ENCODE results near the gene AICDA.
"Not testable (repeated sequence)": the region's sequence is repeated elsewhere in the genome, so short reads cannot be mapped to it uniquely, and the experiment has no call there.

The AICDA gene

DNA sequence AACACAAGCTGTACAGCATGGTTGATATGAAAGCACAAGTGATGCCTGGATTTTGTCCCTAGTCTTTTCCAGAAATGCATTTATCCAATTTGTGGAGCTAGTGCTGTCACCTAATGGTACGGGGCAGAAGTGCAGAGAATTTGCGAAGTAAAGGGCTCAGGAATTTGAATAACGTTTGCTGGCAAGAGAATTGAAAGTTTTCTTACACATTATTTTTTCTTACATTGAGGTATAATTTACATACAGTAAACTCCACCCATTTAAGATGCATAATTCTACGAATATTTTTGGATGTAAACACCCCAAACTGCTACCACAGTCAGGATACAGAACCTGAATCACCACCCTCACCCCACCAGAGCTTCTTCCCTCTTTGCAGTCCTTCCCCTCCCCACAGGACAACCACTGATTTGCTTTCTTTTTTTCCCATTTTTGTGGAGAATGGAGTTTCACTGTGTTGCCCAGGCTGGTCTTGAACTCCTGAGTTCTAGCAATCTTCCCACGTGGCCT is 3.5 kb downstream of the AICDA start:
- DNase-seq: peak; percentile 19

DNA sequence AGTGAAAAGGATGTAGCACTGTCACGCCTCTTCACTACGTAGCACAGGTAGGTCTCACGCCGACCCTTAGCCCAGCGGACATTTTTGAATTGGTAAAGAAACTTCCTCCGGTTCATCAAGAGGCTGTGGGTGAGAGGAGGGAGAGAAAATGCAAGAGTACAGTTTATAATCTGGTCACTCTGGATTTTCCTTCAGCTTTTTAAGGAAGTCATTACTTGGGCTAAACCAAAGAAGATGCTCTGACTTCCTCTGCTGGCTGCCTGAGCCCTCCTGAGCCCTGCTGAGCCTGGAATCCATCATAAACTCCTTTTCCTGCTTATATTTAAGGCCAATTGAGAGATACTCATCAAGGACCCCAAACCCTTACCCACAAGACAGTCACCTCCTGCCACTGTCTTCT is 5.8 kb downstream of the AICDA start:
- DNase-seq: no peak

DNA sequence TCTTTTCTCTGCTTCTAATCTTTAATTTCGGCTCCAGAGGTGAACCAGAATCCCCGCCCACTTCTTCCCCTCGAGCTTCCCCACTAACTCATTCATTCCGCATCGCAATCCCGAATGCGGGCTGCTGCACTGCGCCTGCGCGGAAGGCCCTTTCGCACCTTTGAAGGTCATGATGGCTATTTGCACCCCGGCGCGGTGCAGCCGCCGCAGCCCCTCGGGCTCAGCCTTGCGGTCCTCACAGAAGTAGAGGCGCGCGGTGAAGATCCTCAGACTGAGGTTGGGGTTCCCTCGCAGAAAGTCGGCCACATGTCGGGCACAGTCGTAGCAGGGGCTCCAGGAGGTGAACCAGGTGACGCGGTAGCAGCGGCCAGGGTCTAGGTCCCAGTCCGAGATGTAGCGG is 7.6 kb downstream of the AICDA start:
- DNase-seq: no peak

DNA sequence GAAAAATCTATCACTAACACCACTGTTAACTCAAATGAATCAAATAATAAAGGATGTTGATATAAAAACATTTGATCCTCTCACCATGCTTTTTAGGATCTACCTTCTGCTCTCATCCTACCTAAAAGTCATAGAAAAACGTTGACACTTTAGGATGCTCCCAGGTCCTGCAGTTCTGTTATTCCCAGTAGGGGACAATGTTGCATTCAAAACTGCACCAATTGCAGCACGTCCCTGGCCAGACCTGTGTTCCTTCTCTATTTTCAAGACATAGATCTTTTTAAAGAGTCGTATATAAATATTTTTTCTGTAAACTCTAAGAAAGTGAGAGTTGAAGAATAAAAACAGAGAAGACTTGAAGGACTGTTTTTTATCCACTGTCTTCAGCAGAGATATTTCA is 8.8 kb downstream of the AICDA start:
- DNase-seq: peak; percentile 11

DNA sequence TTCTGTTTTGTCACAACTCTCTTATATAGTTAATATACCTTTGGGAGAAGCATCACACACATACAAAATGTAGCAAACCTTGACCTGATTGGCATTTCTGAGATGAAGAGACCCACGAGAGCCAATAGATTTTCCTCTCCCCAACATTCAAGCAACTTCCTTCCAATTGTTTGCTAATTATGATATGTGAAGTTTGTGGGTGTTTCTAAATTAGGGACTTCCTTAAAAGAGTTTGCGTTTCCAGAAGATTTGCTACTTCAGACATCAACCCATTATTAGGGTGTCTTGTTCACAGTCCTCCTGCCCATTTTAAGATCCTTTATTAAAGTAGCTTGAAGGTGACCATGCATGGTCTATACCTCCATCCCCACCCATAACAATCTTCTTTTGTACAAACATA is 9.4 kb downstream of the AICDA start:
- no peak for DNase-seq

DNA sequence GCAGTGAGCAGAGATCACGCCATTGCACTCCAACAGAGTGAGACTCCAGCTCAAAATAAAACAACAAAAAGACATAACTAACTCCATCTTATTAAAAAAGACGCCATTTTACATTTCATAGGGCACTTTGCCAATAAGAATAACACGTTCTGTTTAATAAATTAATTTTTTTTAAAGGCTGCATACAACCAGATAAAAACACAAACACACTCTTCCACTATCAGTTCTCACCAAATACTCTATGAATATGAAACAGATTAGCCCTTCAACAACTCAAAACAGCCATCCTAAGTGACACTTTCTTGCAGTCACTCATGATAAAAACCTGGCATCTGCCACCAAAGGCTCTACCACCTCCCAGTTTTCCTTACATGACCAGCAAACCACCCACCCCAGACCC is 16.1 kb downstream of the AICDA start:
- no peak for DNase-seq

DNA sequence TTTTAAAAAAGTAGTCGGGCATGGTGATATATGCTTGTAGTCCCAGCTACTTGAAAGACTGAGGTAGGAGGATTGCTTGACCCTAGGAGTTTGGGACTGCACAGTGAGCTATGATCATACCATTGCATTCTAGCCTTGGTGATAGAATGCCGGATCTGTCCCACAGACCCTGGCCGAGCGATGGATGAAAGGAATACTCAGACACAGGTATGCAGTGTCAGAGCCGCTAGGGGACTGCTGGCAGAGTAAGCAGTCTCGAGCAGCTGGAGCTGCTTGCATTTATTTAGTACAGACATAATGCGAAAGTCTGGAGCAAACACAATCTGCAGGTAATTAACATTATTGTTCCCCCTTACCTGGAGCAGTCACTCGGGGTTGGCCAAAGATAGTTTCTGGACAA is 18.6 kb downstream of the AICDA start:
- no peak for DNase-seq

DNA sequence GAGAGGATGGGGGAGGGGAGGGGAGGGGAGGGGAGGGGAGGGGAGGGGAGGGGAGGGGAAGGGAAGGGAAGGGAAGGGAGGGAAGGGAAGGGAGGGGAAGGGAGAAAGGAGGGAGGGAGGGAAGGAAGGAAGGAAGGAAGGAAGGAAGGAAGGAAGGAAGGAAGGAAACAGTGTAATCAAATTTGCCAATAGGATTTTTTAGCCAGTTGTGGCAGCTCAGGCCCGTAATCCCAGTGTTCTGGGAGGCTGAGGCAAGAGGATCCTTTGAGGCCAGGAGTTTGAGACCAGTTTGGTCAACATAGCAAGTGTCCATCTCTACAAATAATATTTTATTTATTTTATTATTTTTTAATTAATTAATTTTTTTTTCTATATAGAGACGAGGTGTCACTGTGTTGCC is 19.4 kb downstream of the AICDA start:
- DNase-seq: no peak

DNA sequence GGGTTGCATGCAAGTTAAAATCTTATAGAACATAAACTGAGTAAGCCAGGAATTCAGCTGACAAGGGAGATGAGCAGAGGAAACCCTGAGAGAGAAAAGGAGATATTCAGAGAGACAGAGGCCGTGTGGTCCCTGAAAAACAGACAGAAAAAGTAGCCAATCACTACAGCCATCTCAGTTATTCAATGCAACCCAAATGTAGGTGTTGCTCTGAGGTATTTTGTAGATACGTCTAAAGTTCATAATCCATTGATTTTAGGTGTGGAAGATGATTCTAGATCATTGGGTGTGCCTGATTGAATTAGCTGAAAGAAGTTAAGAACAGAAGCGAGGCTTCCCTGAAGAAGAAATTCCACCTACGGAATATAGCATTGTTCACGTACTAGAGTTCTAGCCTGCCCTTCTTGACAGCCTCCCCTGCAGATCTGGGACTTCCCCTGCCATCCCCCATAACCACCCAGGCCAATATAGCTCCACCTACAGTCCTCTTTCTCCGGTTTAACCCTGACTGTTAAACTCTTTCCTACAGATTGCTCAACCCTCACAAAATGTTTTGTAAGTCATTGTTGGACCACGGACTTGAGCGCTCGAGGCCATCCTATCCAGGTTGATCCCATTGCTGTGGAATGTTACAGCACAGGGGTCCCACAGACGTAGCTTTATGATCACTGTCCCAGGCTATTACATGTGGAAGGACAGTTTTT is 21.7 kb downstream of the AICDA start:
- DNase-seq: peak; percentile 69

DNA sequence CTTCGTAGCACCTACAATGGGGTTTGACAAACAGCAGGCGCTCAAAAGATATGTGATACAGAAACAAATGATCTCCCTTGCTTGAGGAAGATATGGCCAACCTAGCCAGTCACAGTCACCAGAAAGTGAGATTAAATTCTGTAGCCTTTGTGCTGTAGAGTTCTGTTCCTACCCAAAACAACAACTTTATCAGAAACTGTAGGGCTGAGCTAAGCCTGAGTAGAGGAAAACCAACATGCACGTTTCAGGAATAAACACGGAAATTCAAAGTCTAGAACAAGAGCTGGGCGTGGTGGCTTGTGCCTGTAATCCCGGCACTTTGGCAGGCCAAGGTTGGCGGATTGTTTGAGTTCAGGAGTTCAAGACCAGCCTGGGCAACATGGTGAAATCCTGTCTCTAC is 23.0 kb downstream of the AICDA start:
- DNase-seq: no peak

DNA sequence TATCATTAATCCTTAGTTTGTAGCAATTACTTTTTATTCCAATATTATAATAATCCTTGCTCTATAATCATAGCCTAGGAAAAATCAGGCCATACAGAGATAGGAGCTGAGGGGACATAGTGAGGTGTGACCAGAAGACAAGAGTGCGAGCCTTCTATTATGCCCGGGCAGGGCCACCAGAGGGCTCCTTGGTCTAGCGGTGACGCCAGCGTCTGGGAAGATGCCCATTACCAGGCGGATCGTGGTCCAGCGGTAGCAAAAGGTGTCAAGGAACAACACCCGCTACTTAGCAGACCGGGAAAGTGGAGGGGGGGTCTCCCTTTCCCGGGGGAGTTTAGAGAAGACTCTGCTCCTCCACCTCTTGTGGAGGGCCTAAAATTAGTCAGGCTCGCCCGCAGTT is 28.2 kb downstream of the AICDA start:
- not testable (repeated sequence) for DNase-seq

DNA sequence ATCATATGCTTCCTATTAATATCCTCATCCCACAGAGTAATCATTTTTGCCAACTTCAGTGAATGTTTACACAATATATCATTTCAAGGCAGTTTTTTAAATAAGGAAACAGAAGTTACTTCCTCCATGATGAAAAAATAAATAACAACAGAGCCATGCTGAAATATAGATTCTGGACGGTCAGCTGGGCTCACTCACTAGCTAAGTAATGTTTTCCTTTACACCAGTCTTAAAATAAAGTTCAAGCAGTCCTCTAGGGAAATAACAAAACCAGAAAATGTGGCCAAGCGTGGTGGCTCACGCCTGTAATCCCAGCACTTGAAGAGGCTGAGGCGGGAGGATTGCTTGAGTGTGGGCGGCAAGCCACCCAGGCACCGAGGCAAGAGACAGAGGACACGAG is 28.7 kb downstream of the AICDA start:
- peak; percentile 14 for DNase-seq

DNA sequence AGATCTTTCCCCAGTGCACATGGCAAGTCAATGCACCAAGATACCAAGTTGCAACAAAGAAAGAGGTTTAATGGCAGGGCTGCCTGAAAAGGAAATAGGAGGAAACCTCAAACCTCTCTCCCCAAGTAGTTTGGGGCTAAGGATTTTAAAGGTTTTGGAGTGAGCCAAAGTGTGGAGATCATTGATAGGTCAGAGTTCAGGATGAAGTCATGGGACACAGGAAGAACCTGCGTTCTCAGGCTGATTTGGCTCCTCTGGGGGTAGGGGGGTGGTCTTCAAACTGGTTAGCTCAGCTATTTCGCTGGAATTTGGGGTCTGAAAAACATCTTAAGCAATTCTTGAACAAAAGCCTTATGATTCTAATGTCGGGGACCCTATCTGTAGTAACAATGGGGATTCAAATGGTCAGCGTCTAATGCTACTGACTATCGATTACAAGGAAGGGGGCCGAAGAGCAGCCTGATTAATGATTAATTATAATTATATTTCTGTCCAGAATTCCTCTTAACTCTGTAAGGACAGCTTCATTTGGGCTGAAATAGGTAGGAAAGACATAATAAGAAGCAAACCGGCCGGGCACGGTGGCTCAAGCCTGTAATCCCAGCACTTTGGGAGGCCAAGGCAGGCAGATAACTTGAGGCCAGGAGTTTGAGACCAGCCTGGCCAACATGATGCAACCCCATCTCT is 31.4 kb downstream of the AICDA start:
- no peak for DNase-seq

DNA sequence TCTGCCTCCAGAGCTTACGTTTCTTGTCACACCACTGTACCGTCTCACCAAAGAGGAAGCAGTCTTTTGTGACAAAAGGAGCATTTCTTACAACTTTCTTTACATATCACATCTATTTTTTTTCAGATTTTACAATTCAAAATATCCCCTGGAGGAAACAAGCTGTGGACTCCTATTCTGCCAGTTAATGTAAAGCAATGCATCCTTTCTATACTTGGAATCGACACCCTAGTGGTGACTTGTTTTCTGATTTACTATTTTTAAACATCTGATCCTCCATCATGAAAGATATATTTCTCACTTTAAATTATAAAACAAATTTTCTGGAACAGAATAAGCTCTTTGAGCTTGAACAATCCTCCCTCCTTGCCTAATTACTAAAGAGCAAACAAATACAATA is 34.8 kb downstream of the AICDA start:
- DNase-seq: no peak

DNA sequence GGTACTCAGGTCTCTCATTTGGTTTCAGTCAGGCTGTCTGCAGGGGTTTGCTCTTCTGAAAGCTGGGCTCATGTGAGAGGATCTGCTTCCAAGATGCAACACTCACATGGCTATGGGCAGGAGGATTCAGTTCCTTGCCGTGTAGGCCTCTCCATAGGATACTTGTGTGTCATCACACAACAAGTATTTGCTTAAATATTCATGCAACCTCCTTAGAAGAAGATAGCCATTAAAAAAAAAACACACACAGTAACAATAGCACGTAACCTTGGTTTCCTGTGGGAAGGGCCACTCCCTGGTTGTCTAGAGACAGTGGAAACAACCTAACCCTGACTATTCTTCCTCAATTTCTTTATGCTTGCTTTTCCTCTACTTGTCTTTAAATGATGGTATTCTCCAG is 40.2 kb downstream of the AICDA start:
- peak; percentile 36 for DNase-seq

DNA sequence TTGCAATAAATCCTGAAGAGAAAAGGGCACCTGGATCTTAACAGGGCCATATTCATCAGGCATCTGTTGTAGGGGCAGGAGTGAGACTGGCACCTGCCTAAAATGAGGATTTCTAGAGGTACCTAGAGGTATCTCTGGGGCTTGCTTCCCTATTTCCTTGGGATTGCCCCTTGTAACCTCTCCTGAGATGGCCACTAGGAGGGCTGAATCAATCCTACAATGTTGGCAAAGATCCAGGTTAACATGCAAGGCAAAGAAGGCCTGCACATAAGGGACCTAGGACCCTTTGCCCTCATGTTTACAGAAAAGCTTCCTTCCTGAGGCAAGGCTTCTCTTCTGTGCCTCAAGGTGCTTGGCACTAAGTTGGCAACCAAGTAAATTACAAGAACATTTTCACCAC is 46.1 kb downstream of the AICDA start:
- DNase-seq: no peak

DNA sequence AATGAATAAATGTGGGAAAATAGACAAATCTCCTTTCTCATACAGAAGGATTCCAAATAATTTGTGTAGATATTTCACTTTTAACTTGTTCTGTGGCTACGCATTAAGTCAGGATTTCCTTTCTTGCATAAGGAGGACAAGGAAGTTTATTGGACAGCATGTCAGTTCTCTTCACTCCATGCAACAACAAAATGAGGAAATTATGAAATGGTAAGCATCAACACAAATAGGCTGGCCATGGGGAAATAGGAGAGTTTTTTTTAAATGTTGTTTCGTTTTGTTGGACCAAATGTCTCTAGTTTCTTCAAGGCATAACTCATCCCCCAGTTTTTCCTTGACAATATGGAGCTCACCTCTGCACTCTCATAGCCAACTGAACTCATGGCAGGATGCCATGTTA is 46.6 kb downstream of the AICDA start:
- DNase-seq: peak; percentile 50

DNA sequence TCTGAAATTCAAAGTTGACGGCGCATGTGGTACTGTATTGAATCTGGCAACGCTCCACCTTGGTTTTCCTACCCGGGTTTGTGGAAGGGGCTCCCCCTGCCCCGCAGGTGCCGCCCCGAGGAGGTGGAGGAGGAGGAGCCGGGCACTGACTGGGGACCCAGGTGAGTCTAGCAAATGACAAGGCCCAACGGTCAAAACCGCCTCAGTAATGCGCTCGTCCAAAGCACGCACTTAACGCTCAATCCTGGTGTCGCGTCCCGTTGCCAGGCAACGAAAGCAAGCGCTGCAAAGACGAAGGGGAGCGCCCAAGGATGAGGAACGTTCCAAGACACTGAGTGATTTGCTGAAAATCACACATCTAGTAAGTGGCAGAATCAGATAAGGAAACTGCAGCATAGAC is 48.0 kb downstream of the AICDA start:
- no peak for DNase-seq

DNA sequence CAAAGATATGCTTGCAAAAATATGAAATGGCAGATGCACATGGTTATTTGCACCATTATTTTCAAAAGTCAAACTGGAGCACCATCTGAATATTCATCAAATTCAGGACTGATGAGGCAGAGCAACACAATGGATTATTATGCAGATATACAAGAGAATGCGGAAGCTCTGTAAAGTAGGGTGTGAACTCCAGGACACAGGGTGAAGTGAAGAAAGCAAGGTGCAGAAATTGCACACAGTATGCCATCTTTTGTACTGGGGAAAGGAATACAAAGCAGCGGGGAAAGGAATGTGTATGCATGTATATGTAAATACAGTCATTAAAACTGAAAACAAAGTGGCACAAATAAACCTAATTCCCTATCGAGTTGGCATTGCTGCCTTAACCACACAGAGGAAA is 49.3 kb downstream of the AICDA start:
- DNase-seq: no peak

DNA sequence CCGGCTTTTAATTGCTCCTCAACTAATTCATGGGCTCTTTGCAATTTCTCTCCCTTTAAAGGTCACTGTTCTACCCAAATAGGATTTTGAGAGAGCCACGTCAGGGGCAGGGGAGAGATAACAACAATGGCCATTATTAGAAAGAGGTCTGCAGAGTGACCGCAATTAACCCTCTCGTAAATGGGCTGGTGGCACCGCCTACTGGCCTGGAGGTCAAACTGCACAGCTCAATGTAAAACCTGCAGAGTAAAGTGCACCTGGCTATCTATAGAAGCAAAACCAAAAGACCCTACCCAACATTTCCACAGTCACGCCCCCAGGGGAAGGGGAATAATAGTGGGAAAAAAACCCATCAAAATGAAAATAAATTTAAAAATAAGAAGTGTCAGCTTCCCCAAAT is 50.3 kb downstream of the AICDA start:
- no peak for DNase-seq

DNA sequence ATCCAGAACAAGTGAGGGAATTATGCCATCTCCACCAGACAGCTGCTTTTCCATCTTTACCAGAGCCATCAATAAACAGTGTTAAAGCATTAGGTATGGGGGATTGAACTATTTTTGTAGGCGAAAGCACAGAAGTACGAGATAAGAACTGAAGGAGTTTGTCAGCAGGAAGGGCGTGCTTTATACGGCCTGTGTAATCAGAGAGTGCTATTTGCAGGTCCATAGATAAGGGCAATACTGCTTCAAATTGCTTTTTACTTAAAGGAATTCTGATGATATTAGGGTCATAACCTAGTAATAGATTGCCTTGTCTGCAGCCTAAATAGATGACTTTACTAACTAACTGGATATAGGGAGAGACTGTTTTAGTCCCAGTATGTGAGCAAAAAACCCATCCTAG is 51.6 kb downstream of the AICDA start:
- DNase-seq: no peak

DNA sequence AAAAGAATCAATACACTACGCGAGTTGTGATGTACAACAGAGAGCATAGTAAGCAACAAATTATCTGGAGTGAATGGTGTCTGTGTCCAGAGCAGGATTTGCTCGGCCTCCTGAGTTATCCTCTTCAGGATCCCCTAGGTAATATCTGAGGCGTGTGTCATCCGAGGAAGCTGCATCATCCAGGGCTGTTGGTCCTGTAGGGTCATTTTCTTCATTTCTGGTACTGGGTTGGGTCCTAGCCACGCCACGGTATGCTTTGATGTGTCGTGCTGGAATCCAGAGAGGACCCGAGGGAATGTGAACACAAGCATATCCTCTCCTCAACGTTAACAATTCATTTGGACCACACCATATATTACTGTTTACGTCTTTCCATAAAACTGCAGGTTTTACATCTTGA is 53.0 kb downstream of the AICDA start:
- DNase-seq: no peak

DNA sequence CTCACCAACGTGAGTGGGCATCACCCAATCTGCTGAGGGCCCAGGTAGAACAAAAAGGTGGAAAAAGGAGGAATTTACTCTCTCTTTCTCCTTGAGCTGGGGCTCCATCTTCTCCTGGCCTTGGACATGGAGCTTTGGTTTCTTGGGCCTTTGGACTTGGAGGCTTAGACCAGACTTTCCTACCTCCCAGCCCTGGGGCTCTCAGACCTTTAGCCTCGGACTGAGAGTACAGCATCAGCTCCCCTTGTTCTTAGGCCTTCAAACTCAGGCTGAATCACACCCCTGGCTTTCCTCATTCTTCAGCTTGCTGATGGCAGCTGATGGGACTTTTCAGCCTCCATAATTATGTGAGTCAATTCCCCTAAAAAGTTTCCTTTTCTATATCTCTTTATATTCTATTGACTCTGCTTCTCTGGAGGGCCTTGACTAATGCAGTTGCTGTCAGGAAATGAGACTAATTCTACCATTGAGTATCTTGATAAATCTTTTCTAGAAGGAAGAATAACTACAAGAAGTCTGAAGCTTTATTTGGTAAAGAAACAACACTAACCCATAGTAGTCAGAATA is 56.0 kb downstream of the AICDA start:
- no peak for DNase-seq

DNA sequence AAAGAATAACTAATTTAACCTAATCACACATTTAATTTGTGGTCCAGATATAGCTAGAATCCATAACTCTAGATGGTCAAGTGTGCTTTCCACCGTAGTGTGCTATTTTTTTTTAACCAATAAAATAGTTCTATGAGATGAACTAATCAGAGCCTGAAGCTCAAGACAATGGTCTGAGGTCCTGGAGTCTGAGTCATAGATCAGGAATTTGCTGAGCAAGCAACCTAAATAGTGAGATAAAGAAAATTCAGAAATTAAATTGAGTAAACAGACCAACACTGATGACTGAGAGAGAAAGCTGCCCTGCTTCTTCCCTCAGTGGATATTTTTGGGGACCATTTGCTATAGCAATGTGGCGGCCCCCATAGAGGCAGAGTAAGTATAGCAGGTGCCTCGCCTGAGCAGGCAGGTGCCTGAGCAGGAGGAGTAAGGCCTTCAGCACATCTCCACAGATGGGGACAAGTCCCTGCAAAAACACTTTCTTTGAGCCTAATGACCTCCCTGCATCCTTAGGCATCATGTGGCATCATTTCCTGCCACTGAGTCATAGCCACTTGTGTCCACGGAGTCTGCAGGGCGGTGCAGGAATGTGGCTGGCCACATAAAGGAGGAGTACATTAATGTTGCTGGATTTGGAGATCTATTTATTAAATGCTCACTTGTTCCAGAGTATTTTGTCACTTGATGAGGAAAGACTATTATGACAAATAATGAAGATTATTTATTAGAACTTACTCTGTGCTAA is 58.0 kb downstream of the AICDA start:
- DNase-seq: no peak

Data from MV-4-11 (cell line).